SK-N-SH (cell line): Measurements from ENCODE around the gene GPR85. TPM values are rescaled to one million over a fixed set of nuclear protein-coding genes. Genes with fewer than 3 reads are reported as not detected.

Experiments used
- CTCF ChIP-seq: fragments of 200-600 bp; sonication (generic); IDR thresholded peaks from 2 replicates; pipeline ENCODE4 v1.6.1; 2017; ENCODE audit warnings: antibody characterized with exemption, mild to moderate bottlenecking, moderate library complexity
- FOXJ3 ChIP-seq: sonication (generic); formaldehyde crosslinking; IDR thresholded peaks from 2 replicates; pipeline ENCODE4 v1.5.1; 2020; ENCODE audit warnings: mild to moderate bottlenecking, missing genetic modification reagents
- FOXM1 ChIP-seq: IDR thresholded peaks from 2 replicates; pipeline ENCODE4 v1.4.0; 2012; ENCODE audit warnings: low read depth, mild to moderate bottlenecking
- GABPA ChIP-seq: IDR thresholded peaks from 2 replicates; pipeline ENCODE4 v1.4.0; 2012; ENCODE audit warnings: low read depth, mild to moderate bottlenecking
- GATA2 ChIP-seq: sonication (generic); formaldehyde crosslinking; IDR thresholded peaks from 2 replicates; pipeline ENCODE4 v1.5.0; 2020; ENCODE audit warnings: mild to moderate bottlenecking, missing genetic modification reagents
- NRF1 ChIP-seq: IDR thresholded peaks from 2 replicates; pipeline ENCODE4 v1.6.1; 2012; ENCODE audit warnings: low read depth, mild to moderate bottlenecking, low read length
- POLR2AphosphoS5 ChIP-seq: IDR thresholded peaks from 2 replicates; pipeline ENCODE4 v1.6.1; 2012; ENCODE audit warnings: low read depth, low read length
- RAD21 ChIP-seq: IDR thresholded peaks from 2 replicates; pipeline ENCODE4 v1.6.1; 2012; ENCODE audit warnings: mild to moderate bottlenecking, low read length
- RCOR1 ChIP-seq: fragments of 150-350 bp; IDR thresholded peaks from 2 replicates; pipeline ENCODE4 v1.6.1; 2017; ENCODE audit warnings: antibody characterized with exemption, low read length
- RXRA ChIP-seq: IDR thresholded peaks from 2 replicates; pipeline ENCODE4 v1.4.0; 2012; ENCODE audit warnings: low read depth, mild to moderate bottlenecking, borderline replicate concordance
- SIN3A ChIP-seq: IDR thresholded peaks from 2 replicates; pipeline ENCODE4 v1.6.1; 2012; ENCODE audit warnings: low read depth, mild to moderate bottlenecking, low read length, moderate library complexity, borderline replicate concordance
- SMC3 ChIP-seq: IDR thresholded peaks from 2 replicates; pipeline ENCODE4 v1.6.1; 2012; ENCODE audit warnings: low read depth, low read length, improper control_type of control experiment
- TAF1 ChIP-seq: IDR thresholded peaks from 2 replicates; pipeline ENCODE4 v1.6.1; 2012; ENCODE audit warnings: low read depth, mild to moderate bottlenecking, low read length, moderate library complexity, borderline replicate concordance
- TCF12 ChIP-seq: IDR thresholded peaks from 2 replicates; pipeline ENCODE4 v1.4.0; 2012
- polyA plus RNA-seq, 3 experiments: library from polyadenylated mRNA; depleted of rRNA; stranded (reverse); fragments of >200 nt; gene quantifications; 2 replicates each; pipeline ENCODE4 v1.2.3, GENCODE V29; 2012
- TF ChIP-seq, protein P1 (sequence below): IDR thresholded peaks from 2 replicates; pipeline ENCODE4; 2012
- TF ChIP-seq, protein P2 (sequence below): IDR thresholded peaks from 2 replicates; pipeline ENCODE4 v1.6.1; 2012; ENCODE audit warnings: mild to moderate bottlenecking, low read depth, low read length, moderate library complexity

GPR85 gene
- polyA plus RNA-seq, 1 of the 3 experiments (the other 2 are of a cell fraction) = 2.9 TPM

GRCh38 chr7:113087071-113087998 is 708 bp upstream of the GPR85 start (continued):
- TF ChIP-seq, protein P1, sequence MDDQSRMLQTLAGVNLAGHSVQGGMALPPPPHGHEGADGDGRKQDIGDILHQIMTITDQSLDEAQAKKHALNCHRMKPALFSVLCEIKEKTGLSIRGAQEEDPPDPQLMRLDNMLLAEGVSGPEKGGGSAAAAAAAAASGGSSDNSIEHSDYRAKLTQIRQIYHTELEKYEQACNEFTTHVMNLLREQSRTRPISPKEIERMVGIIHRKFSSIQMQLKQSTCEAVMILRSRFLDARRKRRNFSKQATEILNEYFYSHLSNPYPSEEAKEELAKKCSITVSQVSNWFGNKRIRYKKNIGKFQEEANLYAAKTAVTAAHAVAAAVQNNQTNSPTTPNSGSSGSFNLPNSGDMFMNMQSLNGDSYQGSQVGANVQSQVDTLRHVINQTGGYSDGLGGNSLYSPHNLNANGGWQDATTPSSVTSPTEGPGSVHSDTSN = no peak
- no peak for TF ChIP-seq CTCF
- TF ChIP-seq GABPA = peak; percentile 37; the same call in 1 of the 2 replicates
- peak; percentile 54; the same call in 1 of the 2 replicates for TF ChIP-seq TCF12
- TF ChIP-seq RXRA = no peak
- no peak; the same call in none of the 2 replicates for TF ChIP-seq POLR2AphosphoS5
- no peak for TF ChIP-seq RAD21
- TF ChIP-seq FOXJ3 = no peak
- 0 out of 2 replicates have a peak, but pooled peaks have one; percentile 25 for TF ChIP-seq TAF1
- TF ChIP-seq NRF1 = no peak
- peak; percentile 70 for TF ChIP-seq GATA2 (CRISPR knock-in tag)
- peak; percentile 67; the same call in 1 of the 2 replicates for TF ChIP-seq SIN3A
- TF ChIP-seq SMC3 = no peak
- peak; percentile 39; the same call in 1 of the 2 replicates for TF ChIP-seq RCOR1
- TF ChIP-seq, protein P2, sequence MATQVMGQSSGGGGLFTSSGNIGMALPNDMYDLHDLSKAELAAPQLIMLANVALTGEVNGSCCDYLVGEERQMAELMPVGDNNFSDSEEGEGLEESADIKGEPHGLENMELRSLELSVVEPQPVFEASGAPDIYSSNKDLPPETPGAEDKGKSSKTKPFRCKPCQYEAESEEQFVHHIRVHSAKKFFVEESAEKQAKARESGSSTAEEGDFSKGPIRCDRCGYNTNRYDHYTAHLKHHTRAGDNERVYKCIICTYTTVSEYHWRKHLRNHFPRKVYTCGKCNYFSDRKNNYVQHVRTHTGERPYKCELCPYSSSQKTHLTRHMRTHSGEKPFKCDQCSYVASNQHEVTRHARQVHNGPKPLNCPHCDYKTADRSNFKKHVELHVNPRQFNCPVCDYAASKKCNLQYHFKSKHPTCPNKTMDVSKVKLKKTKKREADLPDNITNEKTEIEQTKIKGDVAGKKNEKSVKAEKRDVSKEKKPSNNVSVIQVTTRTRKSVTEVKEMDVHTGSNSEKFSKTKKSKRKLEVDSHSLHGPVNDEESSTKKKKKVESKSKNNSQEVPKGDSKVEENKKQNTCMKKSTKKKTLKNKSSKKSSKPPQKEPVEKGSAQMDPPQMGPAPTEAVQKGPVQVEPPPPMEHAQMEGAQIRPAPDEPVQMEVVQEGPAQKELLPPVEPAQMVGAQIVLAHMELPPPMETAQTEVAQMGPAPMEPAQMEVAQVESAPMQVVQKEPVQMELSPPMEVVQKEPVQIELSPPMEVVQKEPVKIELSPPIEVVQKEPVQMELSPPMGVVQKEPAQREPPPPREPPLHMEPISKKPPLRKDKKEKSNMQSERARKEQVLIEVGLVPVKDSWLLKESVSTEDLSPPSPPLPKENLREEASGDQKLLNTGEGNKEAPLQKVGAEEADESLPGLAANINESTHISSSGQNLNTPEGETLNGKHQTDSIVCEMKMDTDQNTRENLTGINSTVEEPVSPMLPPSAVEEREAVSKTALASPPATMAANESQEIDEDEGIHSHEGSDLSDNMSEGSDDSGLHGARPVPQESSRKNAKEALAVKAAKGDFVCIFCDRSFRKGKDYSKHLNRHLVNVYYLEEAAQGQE = no peak; the same call in 1 of the 2 replicates
- peak; percentile 44; the same call in 1 of the 2 replicates for TF ChIP-seq FOXM1
